Measurements from ENCODE around the gene C3orf49.

GRCh38 chr3:63869940-63870614, 51.0 kb downstream of the C3orf49 start:
- TF ChIP-seq CTCF (IDR thresholded peaks at IDR 0.05) = no peak
- TF ChIP-seq POLR2A (IDR thresholded peaks at IDR 0.05) = no peak

Measured in lower leg skin (tissue), 3 donors.